ENCODE data around the gene ADIPOR1.

Gene ADIPOR1

DNA sequence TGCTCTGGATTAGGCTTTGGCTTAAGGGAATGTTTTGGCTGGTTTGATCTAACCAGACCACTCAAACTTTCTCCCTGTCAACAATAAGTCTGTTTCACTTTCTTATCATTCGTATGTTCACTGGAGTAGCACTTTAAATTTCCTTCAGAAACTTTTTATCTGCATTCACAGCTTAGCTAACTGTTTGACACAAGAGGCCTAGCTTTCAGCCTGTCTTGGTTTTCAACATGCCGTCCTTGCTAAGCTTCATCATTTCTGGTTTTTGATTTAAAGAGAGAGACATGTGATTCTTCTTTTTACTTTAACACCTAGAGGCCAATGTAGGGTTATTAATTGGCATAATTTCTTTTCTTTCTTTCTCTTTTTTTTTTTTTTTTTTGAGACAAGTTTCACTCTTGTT, 23.8 kb upstream of the ADIPOR1 start:
- TF ChIP-seq GATA3 (IDR thresholded peaks at IDR 0.05; ENCODE audit: low read depth, low read length) (no peak), GATA2 (IDR thresholded peaks at IDR 0.05; ENCODE audit: low read depth, low read length) (no peak)

DNA sequence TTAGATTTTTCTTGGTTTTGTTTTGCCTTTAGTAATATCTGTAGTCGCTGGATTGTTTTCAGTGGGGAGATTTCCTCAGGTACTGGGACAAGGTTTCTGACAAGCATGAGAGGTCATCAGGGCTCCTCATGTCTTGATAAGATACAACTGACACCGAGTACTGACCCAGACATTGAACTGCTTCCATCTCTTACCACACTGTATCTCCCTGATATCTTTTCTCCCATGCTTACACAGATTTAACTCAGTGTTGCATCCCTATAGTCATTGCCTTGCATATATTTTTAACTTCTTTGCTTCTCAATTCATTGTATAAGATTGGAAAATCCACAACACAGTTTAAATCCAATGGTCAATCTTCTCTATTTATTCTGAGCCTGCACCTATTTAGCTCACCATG, 21.3 kb upstream of the ADIPOR1 start:
- TF ChIP-seq GATA2 (IDR thresholded peaks at IDR 0.05; ENCODE audit: low read depth, low read length), result no peak
- TF ChIP-seq GATA3 (IDR thresholded peaks at IDR 0.05; ENCODE audit: low read depth, low read length), result no peak

DNA sequence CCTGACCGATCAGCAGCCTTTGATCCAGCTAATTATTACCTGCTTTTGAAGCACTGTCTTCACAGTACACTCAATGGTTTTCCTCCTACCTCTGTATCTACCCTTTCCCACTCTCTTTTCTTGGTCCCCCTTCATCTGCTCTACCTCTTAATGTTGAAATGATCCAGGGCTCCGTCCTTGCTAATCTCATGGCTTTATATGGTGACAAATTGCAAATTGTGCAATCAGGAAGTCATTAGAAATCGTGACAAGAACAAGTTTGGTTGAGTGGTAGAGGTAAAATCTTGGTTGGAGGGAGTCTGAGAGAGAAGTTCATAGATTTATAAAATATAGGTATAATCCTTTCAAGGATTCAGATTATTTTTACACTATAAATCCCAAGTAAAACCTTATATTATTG, 18.5 kb upstream of the ADIPOR1 start:
- TF ChIP-seq GATA3 (IDR thresholded peaks at IDR 0.05; ENCODE audit: low read depth, low read length) (no peak), GATA2 (IDR thresholded peaks at IDR 0.05; ENCODE audit: low read depth, low read length) (no peak)

DNA sequence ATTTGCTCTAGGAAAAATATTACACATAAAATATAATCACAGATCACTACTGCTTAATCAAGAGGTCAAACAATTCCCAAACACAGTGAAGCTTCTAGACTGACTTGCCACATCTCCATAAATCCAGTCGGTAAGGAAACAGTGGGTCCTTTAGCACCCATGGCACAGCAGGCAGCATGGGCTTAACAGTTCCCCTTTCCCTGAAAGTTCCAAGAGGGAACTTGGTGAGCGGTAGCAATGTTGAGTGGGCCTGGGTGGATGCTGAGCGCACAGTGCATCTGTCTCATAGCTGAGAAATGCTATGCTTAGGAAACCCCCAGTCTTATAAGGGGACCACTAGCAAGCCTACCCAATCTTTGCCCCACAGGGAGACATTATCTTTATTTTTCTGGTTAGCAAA, 16.7 kb upstream of the ADIPOR1 start:
- TF ChIP-seq GATA2 (IDR thresholded peaks at IDR 0.05; ENCODE audit: low read depth, low read length) (no peak), GATA3 (IDR thresholded peaks at IDR 0.05; ENCODE audit: low read depth, low read length) (no peak)

DNA sequence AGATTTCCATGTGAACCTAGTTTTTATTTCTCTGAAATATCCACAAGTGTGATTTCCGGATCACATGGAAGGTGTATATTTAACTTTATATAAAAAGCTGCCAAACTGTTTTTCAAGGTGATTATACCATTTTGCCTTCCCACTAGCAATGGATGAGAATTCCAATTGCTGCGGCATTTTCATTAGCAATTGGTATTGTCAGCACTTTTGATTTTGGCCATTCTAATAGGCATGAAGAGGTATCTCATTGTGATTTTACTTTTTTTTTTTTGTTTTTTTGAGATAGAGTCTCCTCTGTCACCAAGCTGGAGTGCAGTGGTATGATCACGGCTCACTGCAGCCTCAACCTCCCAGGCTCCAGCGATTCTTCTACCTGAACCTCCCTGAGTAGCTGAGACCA, 13.9 kb upstream of the ADIPOR1 start:
- TF ChIP-seq GATA3 (IDR thresholded peaks at IDR 0.05; ENCODE audit: low read depth, low read length) (no peak), GATA2 (IDR thresholded peaks at IDR 0.05; ENCODE audit: low read depth, low read length) (no peak)

DNA sequence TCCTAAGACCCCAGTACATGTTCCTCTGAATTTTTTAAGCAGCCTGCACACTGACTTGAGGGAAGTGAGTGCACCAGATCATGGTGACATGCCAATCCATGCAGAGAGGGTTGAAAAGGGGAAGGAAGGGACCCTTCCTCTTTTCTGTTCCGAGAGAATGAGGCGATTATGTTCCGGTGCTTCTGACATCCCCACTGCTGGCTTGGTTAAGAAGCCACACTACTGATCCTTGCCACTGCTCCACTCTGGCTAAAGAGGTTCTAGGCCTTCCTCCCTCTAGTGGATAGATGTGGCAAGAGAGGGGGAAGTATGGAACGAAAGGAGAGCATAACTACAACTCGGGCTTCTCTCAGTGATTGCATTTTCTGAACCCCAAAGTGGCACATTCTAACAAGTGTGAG, 10.8 kb upstream of the ADIPOR1 start:
- TF ChIP-seq GATA3 (IDR thresholded peaks at IDR 0.05; ENCODE audit: low read depth, low read length), result no peak
- TF ChIP-seq GATA2 (IDR thresholded peaks at IDR 0.05; ENCODE audit: low read depth, low read length), result no peak

DNA sequence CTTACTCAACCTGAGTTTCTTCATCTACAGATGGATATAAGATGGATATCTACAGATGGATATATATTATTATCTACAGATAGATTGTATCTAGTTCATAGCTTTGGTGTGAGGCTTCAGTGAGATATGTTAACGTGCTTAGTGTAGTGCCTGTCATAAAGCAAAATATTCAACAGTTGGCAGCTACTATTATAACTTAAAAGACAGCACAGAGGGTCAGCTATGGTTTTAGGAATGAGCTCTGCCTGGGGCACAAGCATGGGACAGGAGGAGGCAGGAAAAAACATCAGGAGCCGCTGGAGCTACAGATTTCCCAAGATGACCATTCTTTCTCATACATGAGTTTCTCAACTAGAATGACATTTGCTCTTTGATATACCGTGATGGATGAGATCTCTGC, 10.2 kb upstream of the ADIPOR1 start:
- TF ChIP-seq GATA3 (IDR thresholded peaks at IDR 0.05; ENCODE audit: low read depth, low read length) (no peak), GATA2 (IDR thresholded peaks at IDR 0.05; ENCODE audit: low read depth, low read length) (no peak)

DNA sequence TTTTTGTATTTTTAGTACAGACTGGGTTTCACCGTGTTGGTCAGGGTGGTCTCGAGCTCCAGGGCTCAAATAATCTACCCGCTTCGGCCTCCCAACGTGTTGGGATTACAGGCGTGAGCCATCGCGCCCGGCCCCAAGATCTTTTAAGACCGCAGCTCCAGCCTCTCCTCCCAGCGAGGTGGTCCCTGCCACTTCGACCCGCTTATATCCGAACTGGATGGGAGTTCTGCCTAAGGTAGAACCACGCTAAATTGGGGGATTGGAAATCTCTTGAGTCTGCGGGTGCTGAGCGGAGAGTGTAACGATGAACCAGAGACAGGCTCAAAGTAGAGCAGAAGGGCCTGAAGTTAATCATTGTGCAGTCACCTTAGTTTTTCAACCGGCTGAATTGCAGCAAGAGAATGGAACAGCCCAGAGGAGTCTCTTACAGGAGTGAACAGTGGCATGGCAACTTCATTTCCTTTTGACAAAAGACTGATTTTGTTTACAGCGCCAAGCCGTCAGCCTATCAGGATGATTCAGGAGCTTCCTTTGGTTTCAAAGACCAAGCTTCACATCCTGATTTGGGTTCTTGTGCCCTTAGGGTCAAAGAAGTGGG, 9.7 kb upstream of the ADIPOR1 start:
- TF ChIP-seq GATA2 (IDR thresholded peaks at IDR 0.05; ENCODE audit: low read depth, low read length) (no peak), GATA3 (IDR thresholded peaks at IDR 0.05; ENCODE audit: low read depth, low read length) (no peak)

DNA sequence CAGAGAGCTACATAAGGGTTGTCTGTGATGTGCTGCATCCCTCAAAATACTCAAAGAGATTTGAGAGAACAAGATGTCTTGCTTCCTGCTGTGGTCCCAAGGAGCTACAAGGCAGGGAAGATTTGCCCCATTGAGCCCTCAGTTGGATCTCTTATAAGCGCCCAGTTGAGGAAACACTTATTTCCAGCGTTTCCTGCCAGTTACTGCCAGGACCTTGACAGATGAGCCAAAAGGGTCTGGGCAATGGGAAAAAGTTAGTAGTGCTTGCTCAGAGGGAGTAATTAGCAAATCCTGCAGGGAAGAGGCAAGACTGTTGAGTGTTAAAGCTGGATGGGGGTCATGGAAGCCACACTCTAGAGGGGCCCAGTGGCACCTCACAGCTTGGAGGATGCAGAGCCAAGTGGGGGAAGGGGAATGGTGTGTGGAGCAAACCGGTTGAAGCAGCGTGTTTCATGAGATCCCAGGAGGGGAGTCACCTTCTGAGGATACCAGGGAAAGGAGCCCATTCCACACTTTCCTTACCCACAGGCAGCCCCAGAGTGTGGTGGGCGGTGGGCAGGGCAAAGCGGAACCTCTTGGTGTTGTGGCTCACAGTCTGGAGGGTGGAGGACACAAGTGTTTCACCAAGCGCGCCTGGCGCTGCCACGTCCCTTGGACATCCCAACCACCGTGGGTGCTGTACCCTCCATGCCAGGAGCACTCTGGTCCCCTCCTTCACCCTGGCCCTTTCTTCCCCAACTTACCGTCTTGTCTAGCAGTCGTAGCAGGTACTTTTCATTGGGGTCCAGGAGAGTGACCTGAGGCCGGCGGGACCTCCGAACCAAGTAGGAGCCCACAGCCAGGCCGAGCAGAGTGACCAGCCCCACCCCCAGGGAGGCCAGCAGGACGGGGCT, 8.1 kb upstream of the ADIPOR1 start:
- TF ChIP-seq GATA2 (IDR thresholded peaks at IDR 0.05; ENCODE audit: low read depth, low read length), result no peak
- TF ChIP-seq GATA3 (IDR thresholded peaks at IDR 0.05; ENCODE audit: low read depth, low read length), result no peak

DNA sequence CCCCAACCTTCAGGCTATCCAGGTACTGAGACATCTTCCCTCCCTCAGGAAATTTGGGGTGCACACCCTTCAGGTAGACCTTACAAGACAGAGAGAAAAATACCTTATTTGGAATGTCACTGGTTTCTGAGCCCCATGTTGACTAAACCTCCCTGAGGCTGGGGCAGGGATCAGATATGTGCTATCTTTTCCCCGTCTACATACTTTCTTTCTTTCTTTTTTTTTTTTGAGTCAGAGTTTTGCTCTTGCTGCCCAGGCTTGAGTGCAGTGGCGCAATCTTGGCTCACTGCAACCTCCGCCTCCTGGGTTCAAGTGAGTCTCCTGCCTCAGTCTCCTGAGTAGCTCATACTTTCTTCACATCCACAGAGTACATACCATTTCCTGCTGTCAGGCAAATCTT, 7.3 kb upstream of the ADIPOR1 start:
- no peak for TF ChIP-seq GATA2 (IDR thresholded peaks at IDR 0.05; ENCODE audit: low read depth, low read length)
- TF ChIP-seq GATA3 (IDR thresholded peaks at IDR 0.05; ENCODE audit: low read depth, low read length), result no peak

DNA sequence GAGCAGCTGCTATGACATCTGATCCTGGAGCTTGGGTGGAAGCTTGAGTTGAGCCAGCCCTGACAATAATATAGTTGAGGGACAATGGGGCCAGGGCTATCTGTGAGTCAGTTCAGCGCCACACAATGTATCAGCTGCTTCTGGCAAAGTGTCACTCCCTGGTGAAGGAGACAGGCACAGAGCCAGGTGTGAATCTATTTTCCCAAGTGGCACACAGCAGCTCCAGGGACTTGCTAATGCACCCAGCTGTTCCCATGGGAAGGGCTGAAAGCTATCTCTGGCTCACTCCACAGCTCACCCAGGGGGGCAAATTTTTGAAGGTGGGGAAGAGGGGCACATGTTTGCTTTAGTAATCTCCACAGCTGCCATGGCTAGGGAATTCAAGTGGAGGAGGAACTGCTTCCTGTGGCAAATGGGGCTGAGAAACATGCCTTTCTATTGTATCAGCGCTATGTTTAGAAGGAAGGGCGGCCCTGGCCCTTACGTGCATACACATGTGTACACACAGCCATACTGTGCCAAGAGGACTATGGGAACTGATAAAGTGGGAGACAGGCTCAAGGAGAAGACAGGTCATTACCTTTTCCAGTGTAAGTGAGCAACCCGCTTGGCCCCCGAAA, 6.8 kb upstream of the ADIPOR1 start:
- no peak for TF ChIP-seq GATA3 (IDR thresholded peaks at IDR 0.05; ENCODE audit: low read depth, low read length)
- TF ChIP-seq GATA2 (IDR thresholded peaks at IDR 0.05; ENCODE audit: low read depth, low read length), result no peak

DNA sequence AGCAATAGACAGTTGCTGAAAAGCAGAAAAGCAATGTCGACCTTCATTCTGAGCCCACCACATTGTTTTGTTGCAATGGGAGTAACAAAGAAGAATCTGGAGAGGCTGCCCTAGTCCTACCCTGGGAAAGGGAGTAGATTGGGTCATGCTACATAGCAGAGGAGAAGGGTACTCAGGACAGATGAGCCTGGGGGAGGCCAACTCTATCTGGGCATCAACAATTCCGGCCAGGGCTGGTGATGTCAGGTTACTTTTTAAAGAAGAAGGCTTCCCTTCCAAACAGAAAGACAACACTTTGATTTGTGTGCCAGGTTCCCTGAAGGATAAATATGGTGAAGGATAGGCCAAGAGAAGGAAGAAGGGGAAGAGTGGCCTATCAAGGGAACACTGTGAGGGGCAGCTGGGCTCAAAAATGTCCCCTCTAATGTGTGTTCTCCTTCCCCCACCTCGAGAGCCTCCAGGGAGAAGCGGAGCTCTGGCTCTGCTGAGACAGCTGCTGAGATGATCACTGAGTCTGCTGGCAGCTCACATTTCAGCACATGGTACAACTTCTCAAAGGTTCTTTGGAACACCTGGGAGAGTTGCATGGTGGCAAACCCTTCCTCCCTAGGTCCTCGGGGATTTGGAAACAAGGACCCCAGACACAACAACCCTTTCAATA, 3.2 kb upstream of the ADIPOR1 start:
- TF ChIP-seq GATA2 (IDR thresholded peaks at IDR 0.05; ENCODE audit: low read depth, low read length) (no peak), GATA3 (IDR thresholded peaks at IDR 0.05; ENCODE audit: low read depth, low read length) (no peak)

DNA sequence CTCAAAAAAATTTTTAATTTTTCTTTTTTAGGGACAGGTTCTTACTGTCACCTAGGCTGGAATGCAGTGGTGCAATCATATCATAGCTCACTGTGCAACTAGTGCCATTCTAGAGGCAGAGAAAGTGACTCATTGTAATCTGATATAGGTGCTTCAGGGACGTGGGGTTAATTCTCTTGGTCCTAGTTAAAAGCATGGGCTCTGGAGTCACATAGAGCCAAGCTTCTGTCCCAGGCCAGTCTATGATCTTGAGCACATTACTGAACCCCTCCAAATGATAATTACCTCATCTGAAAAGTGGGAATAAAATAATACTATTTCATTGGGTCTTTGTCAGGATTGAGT, 1.1 kb upstream of the ADIPOR1 start:
- TF ChIP-seq GATA2 (IDR thresholded peaks at IDR 0.05; ENCODE audit: low read depth, low read length) (no peak), GATA3 (IDR thresholded peaks at IDR 0.05; ENCODE audit: low read depth, low read length) (no peak)

DNA sequence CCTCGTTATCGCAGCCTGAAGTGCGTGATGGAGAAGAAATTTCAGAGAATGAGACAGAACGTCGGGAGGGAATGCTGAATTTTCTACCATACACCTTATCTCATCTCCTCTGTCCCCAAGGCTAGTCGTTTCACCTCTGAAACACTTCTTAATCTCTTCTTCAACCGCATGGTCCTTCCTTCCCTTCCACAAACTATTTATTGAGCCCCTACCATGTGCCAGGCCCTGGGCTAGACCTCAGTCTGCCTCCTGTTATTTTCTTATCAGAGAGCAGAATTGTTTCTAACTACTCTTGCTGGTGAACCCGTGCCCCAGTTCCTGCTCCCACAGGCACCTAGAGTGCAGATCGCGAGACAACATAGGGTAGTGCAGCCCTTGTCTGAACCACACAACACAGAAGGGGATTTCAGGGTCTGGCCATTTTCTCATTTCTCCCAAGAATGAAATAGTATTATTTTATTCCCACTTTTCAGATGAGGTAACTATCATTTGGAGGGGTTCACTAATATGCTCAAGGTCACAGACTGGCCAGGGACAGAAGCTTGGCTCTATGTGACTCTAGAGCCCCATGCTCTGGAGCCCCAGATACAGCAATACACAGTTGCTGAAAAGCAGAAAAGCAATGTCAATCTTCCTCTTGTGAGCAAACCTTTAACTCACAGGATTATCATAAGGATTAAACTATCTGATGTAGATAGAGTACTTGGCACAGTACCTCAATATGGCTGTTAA, 598 bp upstream of the ADIPOR1 start:
- TF ChIP-seq GATA3 (IDR thresholded peaks at IDR 0.05; ENCODE audit: low read depth, low read length) (no peak), GATA2 (IDR thresholded peaks at IDR 0.05; ENCODE audit: low read depth, low read length) (peak; percentile 28)
